Left hindlimb (tissue), 1 donor: Measurements from ENCODE around the gene SHANK3.

Experiments
- DNase-seq: peaks from one replicate; pipeline ENCODE4 v3.0.0-alpha.2; 2018

SHANK3 gene

GRCh38 chr22:50678651-50679521, 6.3 kb downstream of the SHANK3 start:
- DNase-seq = no peak

- DNase-seq = no peak
Measured at GRCh38 chr22:50683086-50683993, 10.7 kb downstream of the SHANK3 start.

- no peak for DNase-seq
Measured at GRCh38 chr22:50683994-50684371, 11.4 kb downstream of the SHANK3 start.

- DNase-seq = no peak
Measured at GRCh38 chr22:50684501-50684900, 11.9 kb downstream of the SHANK3 start.

- DNase-seq = no peak
Measured at GRCh38 chr22:50684986-50685385, 12.4 kb downstream of the SHANK3 start.

- DNase-seq = no peak
Measured at GRCh38 chr22:50686794-50687193, 14.2 kb downstream of the SHANK3 start.

GRCh38 chr22:50687829-50688228, 15.2 kb downstream of the SHANK3 start:
- no peak for DNase-seq

GRCh38 chr22:50688448-50688847, 15.8 kb downstream of the SHANK3 start:
- no peak for DNase-seq

GRCh38 chr22:50691521-50691920, 18.9 kb downstream of the SHANK3 start:
- no peak for DNase-seq

GRCh38 chr22:50693462-50693861, 20.8 kb downstream of the SHANK3 start:
- no peak for DNase-seq

GRCh38 chr22:50694099-50694605, 21.5 kb downstream of the SHANK3 start:
- DNase-seq = no peak

- DNase-seq = peak; percentile 19
Measured at GRCh38 chr22:50694766-50695420, 22.3 kb downstream of the SHANK3 start.

GRCh38 chr22:50695421-50696250, 23.0 kb downstream of the SHANK3 start:
- DNase-seq = peak; percentile 22

GRCh38 chr22:50696251-50696798, 23.7 kb downstream of the SHANK3 start:
- peak; percentile 20 for DNase-seq

GRCh38 chr22:50696799-50697561, 24.4 kb downstream of the SHANK3 start:
- DNase-seq = peak; percentile 45

- peak; percentile 30 for DNase-seq
Measured at GRCh38 chr22:50697667-50698506, 25.3 kb downstream of the SHANK3 start.

- DNase-seq = peak; percentile 23
Measured at GRCh38 chr22:50698546-50698945, 25.9 kb downstream of the SHANK3 start.

GRCh38 chr22:50699001-50699755, 26.6 kb downstream of the SHANK3 start:
- peak; percentile 25 for DNase-seq

- peak; percentile 34 for DNase-seq
Measured at GRCh38 chr22:50699756-50700386, 27.2 kb downstream of the SHANK3 start.
